ENCODE results near the gene CCDC87.
"Not testable (repeated sequence)": the region's sequence is repeated elsewhere in the genome, so short reads cannot be mapped to it uniquely, and the experiment has no call there.

Gene CCDC87

GRCh38 chr11:66603072-66603471 lies 10.2 kb upstream of the CCDC87 start:
- H3K27ac Mint-ChIP-seq: no peak overlapping the region
- H3K36me3 Mint-ChIP-seq (ENCODE audit: low read depth): peaks cover 76% of the 10 kb centered on the region
- intact Hi-C loops (cut with micrococcal nuclease): no loop called here
- H3K4me3 Mint-ChIP-seq: no peak overlapping the region
- no peaks in the 10 kb centered on the region for H3K27me3 Mint-ChIP-seq
- peaks cover 46% of the 10 kb centered on the region for H3K4me1 Mint-ChIP-seq (ENCODE audit: low read depth)
- no peaks in the 10 kb centered on the region for H3K9me3 Mint-ChIP-seq

- intact Hi-C loops (cut with micrococcal nuclease): no loop called here
- Mint-ChIP-seq H3K27ac (peak overlapping the region; percentile 33), H3K9me3 (no peaks in the 10 kb centered on the region), H3K4me1 (ENCODE audit: low read depth) (peaks cover 41% of the 10 kb centered on the region), H3K27me3 (no peaks in the 10 kb centered on the region), H3K4me3 (no peak overlapping the region), H3K36me3 (ENCODE audit: low read depth) (peaks cover 64% of the 10 kb centered on the region)
Measured at GRCh38 chr11:66600631-66601233, 7.9 kb upstream of the CCDC87 start.

- Mint-ChIP-seq H3K27me3 (no peaks in the 10 kb centered on the region), H3K27ac (peak overlapping the region; percentile 33), H3K36me3 (ENCODE audit: low read depth) (peaks cover 59% of the 10 kb centered on the region), H3K4me3 (no peak overlapping the region), H3K9me3 (no peaks in the 10 kb centered on the region), H3K4me1 (ENCODE audit: low read depth) (peaks cover 46% of the 10 kb centered on the region)
- intact Hi-C loops (cut with micrococcal nuclease): no loop called here
Measured at GRCh38 chr11:66600219-66600618, 7.4 kb upstream of the CCDC87 start.

- intact Hi-C loops (cut with micrococcal nuclease): no loop called here
- Mint-ChIP-seq H3K4me1 (ENCODE audit: low read depth) (peaks cover 49% of the 10 kb centered on the region), H3K36me3 (ENCODE audit: low read depth) (peaks cover 46% of the 10 kb centered on the region), H3K9me3 (no peaks in the 10 kb centered on the region), H3K4me3 (no peak overlapping the region), H3K27me3 (no peaks in the 10 kb centered on the region), H3K27ac (no peak overlapping the region)
Measured at GRCh38 chr11:66598993-66599392, 6.1 kb upstream of the CCDC87 start.

GRCh38 chr11:66595245-66595904 lies 2.5 kb upstream of the CCDC87 start:
- peaks cover 45% of the 10 kb centered on the region for H3K4me1 Mint-ChIP-seq (ENCODE audit: low read depth)
- H3K36me3 Mint-ChIP-seq (ENCODE audit: low read depth): peaks cover 30% of the 10 kb centered on the region
- peak overlapping the region; percentile 47 for H3K4me3 Mint-ChIP-seq
- intact Hi-C loops (cut with micrococcal nuclease): loop anchor here (2.0 kb wide), 1 partner anchor 21 kb away; the partner anchor contains the start of gene RBM14
- H3K27ac Mint-ChIP-seq: peak overlapping the region; percentile 73
- no peaks in the 10 kb centered on the region for H3K9me3 Mint-ChIP-seq
- peaks cover 2% of the 10 kb centered on the region for H3K27me3 Mint-ChIP-seq

GRCh38 chr11:66593650-66594049 lies 787 bp upstream of the CCDC87 start:
- Mint-ChIP-seq H3K9me3 (no peaks in the 10 kb centered on the region), H3K27ac (peak overlapping the region; percentile 91), H3K4me1 (ENCODE audit: low read depth) (peaks cover 32% of the 10 kb centered on the region), H3K27me3 (peaks cover 3% of the 10 kb centered on the region), H3K4me3 (peak overlapping the region; percentile 98), H3K36me3 (ENCODE audit: low read depth) (peaks cover 15% of the 10 kb centered on the region)
- intact Hi-C loops (cut with micrococcal nuclease): loop anchor here (1.0 to 2.0 kb wide), 3 partner anchors 23 to 85 kb away; partner anchors contain the start of genes RBM14 and RBM4

- H3K27me3 Mint-ChIP-seq: peaks cover 3% of the 10 kb centered on the region
- no peaks in the 10 kb centered on the region for H3K9me3 Mint-ChIP-seq
- peak overlapping the region; percentile 98 for H3K4me3 Mint-ChIP-seq
- H3K36me3 Mint-ChIP-seq (ENCODE audit: low read depth): peaks cover 14% of the 10 kb centered on the region
- intact Hi-C loops (cut with micrococcal nuclease): loop anchor here (1.0 kb wide), 2 partner anchors 45 to 85 kb away; partner anchors contain the start of gene RBM4
- H3K4me1 Mint-ChIP-seq (ENCODE audit: low read depth): peaks cover 32% of the 10 kb centered on the region
- peak overlapping the region; percentile 91 for H3K27ac Mint-ChIP-seq
Measured at GRCh38 chr11:66593303-66593635, 406 bp upstream of the CCDC87 start.

- Mint-ChIP-seq H3K36me3 (ENCODE audit: low read depth) (peaks cover 6% of the 10 kb centered on the region), H3K27me3 (peaks cover 5% of the 10 kb centered on the region), H3K4me3 (no peak overlapping the region), H3K4me1 (ENCODE audit: low read depth) (peaks cover 27% of the 10 kb centered on the region), H3K27ac (no peak overlapping the region), H3K9me3 (no peaks in the 10 kb centered on the region)
- intact Hi-C loops (cut with micrococcal nuclease): no loop called here
Measured at GRCh38 chr11:66591175-66591574, 1.7 kb downstream of the CCDC87 start.

GRCh38 chr11:66589996-66590675 lies 2.7 kb downstream of the CCDC87 start:
- Mint-ChIP-seq H3K4me3 (no peak overlapping the region), H3K36me3 (ENCODE audit: low read depth) (peaks cover 6% of the 10 kb centered on the region), H3K27me3 (peaks cover 8% of the 10 kb centered on the region), H3K9me3 (no peaks in the 10 kb centered on the region), H3K4me1 (ENCODE audit: low read depth) (peaks cover 16% of the 10 kb centered on the region), H3K27ac (no peak overlapping the region)
- intact Hi-C loops (cut with micrococcal nuclease): no loop called here

GRCh38 chr11:66589315-66589714 lies 3.5 kb downstream of the CCDC87 start:
- H3K27ac Mint-ChIP-seq; H3K4me1 Mint-ChIP-seq (ENCODE audit: low read depth); H3K9me3 Mint-ChIP-seq; H3K4me3 Mint-ChIP-seq; H3K36me3 Mint-ChIP-seq (ENCODE audit: low read depth); intact Hi-C loops (cut with micrococcal nuclease): not testable (repeated sequence)
- peaks cover 12% of the 10 kb centered on the region for H3K27me3 Mint-ChIP-seq

- intact Hi-C loops (cut with micrococcal nuclease): no loop called here
- Mint-ChIP-seq H3K27me3 (peaks cover 15% of the 10 kb centered on the region), H3K4me3 (no peak overlapping the region), H3K9me3 (peaks cover 17% of the 10 kb centered on the region), H3K36me3 (ENCODE audit: low read depth) (no peaks in the 10 kb centered on the region), H3K4me1 (ENCODE audit: low read depth) (no peaks in the 10 kb centered on the region), H3K27ac (no peak overlapping the region)
Measured at GRCh38 chr11:66586136-66586535, 6.7 kb downstream of the CCDC87 start.

- Mint-ChIP-seq H3K9me3 (peaks cover 17% of the 10 kb centered on the region), H3K27me3 (peaks cover 13% of the 10 kb centered on the region)
- H3K4me1 Mint-ChIP-seq (ENCODE audit: low read depth); H3K4me3 Mint-ChIP-seq; H3K27ac Mint-ChIP-seq; intact Hi-C loops (cut with micrococcal nuclease); H3K36me3 Mint-ChIP-seq (ENCODE audit: low read depth): not testable (repeated sequence)
Measured at GRCh38 chr11:66585447-66585846, 7.4 kb downstream of the CCDC87 start.

- intact Hi-C loops (cut with micrococcal nuclease); H3K27ac Mint-ChIP-seq; H3K36me3 Mint-ChIP-seq (ENCODE audit: low read depth); H3K4me3 Mint-ChIP-seq: not testable (repeated sequence)
- Mint-ChIP-seq H3K27me3 (peaks cover 17% of the 10 kb centered on the region), H3K9me3 (peaks cover 17% of the 10 kb centered on the region), H3K4me1 (ENCODE audit: low read depth) (peaks cover 11% of the 10 kb centered on the region)
Measured at GRCh38 chr11:66582565-66583147, 10.2 kb downstream of the CCDC87 start.

GRCh38 chr11:66581261-66581660 lies 11.6 kb downstream of the CCDC87 start:
- H3K4me3 Mint-ChIP-seq: no peak overlapping the region
- H3K27me3 Mint-ChIP-seq: peaks cover 15% of the 10 kb centered on the region
- H3K36me3 Mint-ChIP-seq (ENCODE audit: low read depth): no peaks in the 10 kb centered on the region
- H3K4me1 Mint-ChIP-seq (ENCODE audit: low read depth): peaks cover 11% of the 10 kb centered on the region
- no peak overlapping the region for H3K27ac Mint-ChIP-seq
- intact Hi-C loops (cut with micrococcal nuclease): no loop called here
- H3K9me3 Mint-ChIP-seq: peaks cover 17% of the 10 kb centered on the region

Measured in dendritic cell treated with granulocyte-macrophage colony-stimulating factor and Interleukin-4, amounts not matched to agents 40 ng/mL and 50 ng/mL, for 4 days (primary cell).